ENCODE measurements around the gene ARIH1.

DNA sequence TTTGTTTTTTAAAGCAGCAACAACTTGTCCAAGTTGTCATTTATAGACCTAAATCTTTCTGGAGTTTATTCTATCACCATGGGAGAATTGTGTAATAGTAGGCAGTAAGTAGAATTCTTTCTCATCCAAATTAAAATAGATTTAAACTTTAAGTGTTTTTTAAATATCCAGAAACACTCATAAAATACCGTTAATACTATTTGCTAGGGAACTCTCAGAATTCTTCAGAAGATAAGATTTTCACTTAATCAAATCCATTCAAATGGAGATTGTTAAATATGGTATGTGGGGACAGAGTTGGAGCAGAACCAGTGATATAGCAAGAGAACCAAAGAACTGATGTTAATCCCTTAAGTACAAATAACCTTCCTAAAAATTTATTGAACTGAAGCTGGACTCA lies 71.0 kb downstream of the ARIH1 start:
- TF ChIP-seq, protein P1, sequence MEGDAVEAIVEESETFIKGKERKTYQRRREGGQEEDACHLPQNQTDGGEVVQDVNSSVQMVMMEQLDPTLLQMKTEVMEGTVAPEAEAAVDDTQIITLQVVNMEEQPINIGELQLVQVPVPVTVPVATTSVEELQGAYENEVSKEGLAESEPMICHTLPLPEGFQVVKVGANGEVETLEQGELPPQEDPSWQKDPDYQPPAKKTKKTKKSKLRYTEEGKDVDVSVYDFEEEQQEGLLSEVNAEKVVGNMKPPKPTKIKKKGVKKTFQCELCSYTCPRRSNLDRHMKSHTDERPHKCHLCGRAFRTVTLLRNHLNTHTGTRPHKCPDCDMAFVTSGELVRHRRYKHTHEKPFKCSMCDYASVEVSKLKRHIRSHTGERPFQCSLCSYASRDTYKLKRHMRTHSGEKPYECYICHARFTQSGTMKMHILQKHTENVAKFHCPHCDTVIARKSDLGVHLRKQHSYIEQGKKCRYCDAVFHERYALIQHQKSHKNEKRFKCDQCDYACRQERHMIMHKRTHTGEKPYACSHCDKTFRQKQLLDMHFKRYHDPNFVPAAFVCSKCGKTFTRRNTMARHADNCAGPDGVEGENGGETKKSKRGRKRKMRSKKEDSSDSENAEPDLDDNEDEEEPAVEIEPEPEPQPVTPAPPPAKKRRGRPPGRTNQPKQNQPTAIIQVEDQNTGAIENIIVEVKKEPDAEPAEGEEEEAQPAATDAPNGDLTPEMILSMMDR (IDR thresholded peaks at IDR 0.05) = no peak
- no peak for TF ChIP-seq EZH2 (IDR thresholded peaks at IDR 0.05; ENCODE audit: borderline replicate concordance, insufficient read depth, low read depth, low read length, poor library complexity, severe bottlenecking)

All from B cell (primary cell).